Cardiac muscle cell (in vitro differentiated cells and primary cell): ENCODE measurements around the gene ANKFY1. TPM values are rescaled to one million over a fixed set of nuclear protein-coding genes. Genes with fewer than 3 reads are reported as not detected.

ENCODE experiments used
- DNase-seq, 2 donors: peaks; one replicate each; pipeline versions ENCODE4 v3.0.0 to v3.0.0-alpha.2; 2010 to 2017; ENCODE audit warnings: low read depth in 1 of 2, low spot score in 1 of 2
- H3K27ac ChIP-seq: fragments of 200-600 bp; sonication (generic); 2 replicates; pipeline ENCODE4 v1.5.1; 2016
- H3K27me3 ChIP-seq: fragments of 200-600 bp; sonication (generic); 2 replicates; pipeline ENCODE4 v1.6.0; 2016; ENCODE audit warnings: control low read depth
- H3K36me3 ChIP-seq: fragments of 200-600 bp; sonication (generic); 2 replicates; pipeline ENCODE4 v1.5.1; 2016; ENCODE audit warnings: control low read depth
- H3K4me1 ChIP-seq: fragments of 200-600 bp; sonication (generic); 2 replicates; pipeline ENCODE4 v1.8.1; 2017; ENCODE audit warnings: low read depth, mild to moderate bottlenecking, mixed run types
- H3K4me3 ChIP-seq: fragments of 200-600 bp; sonication (generic); 2 replicates; pipeline ENCODE4 v1.5.1; 2016; ENCODE audit warnings: mild to moderate bottlenecking
- H3K9me3 ChIP-seq: fragments of 200-600 bp; sonication (generic); 2 replicates; pipeline ENCODE4 v1.5.1; 2017; ENCODE audit warnings: low read depth, mild to moderate bottlenecking, control low read depth
- CTCF ChIP-seq: IDR thresholded peaks from 2 replicates; pipeline ENCODE4 v1.5.1; 2012; ENCODE audit warnings: low read depth, mild to moderate bottlenecking, low read length
- polyA plus RNA-seq: library from polyadenylated mRNA; unstranded; fragments of >200 nt; fragmentation: Nextera tagmentation; extraction: Ambion mirVana; gene quantifications from 2 replicates; pipeline ENCODE4 v1.2.1, GENCODE V29; 2016
- total RNA-seq: library from RNA; depleted of rRNA; stranded (reverse); fragments of >200 nt; gene quantifications from 2 replicates; pipeline ENCODE4 v1.2.3, GENCODE V29; 2016

Gene ANKFY1
- total and polyA plus RNA-seq, 2 experiments from 2014 or later = 19.5 to 29.0 TPM

DNA sequence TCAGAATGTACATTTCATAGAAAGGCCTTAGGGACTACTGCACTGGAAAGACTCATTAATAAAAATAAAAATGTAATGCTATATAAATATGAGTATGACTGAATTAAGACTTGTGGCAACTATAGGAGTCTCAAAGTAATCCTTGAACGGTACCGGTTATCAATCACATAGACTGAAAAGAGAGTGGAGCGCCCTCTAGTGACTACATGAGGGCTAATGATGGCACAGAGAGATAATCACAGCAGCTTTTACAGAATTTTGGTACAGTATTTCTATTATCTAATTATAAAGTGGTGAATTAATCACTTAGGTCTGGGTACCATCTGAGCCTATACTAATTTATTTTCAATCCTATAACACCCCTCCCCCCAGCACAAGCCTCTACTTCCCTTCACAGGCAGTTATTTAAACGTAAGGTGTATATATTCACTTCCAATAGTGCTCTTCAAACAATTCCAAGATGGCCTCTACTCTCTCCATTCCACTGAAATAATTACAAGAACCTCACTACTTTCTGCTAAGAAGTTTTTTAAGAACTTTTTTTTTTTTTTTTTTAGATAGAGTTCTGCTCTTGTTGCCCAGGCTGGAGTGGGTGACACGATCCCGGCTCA is 40.7 kb upstream of the ANKFY1 start:
- peak; percentile 61 to 64 for DNase-seq
- peaks cover 7% of the 10 kb centered on the region for H3K4me1 ChIP-seq
- H3K4me3 ChIP-seq = no peak overlapping the region
- TF ChIP-seq CTCF = peak; percentile 74
- no peaks in the 10 kb centered on the region for H3K27me3 ChIP-seq
- H3K36me3 ChIP-seq = no peaks in the 10 kb centered on the region
- no peaks in the 10 kb centered on the region for H3K9me3 ChIP-seq
- H3K27ac ChIP-seq = peak overlapping the region; percentile 77

- peak overlapping the region; percentile 34 for H3K27ac ChIP-seq
- H3K9me3 ChIP-seq = no peaks in the 10 kb centered on the region
- peaks cover 21% of the 10 kb centered on the region for H3K4me1 ChIP-seq
- DNase-seq = no peak
- H3K4me3 ChIP-seq = no peak overlapping the region
- TF ChIP-seq CTCF = no peak
- H3K36me3 ChIP-seq = no peaks in the 10 kb centered on the region
- no peaks in the 10 kb centered on the region for H3K27me3 ChIP-seq
Observed at GRCh38 chr17:4301066-4301465, 37.3 kb upstream of the ANKFY1 start.

DNA sequence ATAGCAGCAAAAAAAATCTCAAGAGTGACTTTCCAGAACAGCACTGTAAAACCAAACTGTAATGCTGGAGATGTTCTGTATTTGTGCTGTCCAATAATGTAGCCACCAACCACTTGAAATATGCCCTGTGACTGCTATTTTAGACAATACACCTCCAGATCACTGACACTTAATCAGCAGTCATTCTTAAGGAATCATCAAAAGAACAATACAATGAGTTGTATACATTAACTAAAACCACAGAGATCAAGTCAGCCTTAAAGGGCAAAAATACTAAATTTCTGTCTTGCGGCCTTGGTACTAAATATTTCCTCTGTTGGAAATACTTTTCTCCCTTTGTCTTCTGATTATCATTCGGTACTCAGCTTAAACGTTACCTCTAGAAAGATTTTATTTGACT is 33.6 kb upstream of the ANKFY1 start:
- peaks cover 21% of the 10 kb centered on the region for H3K4me1 ChIP-seq
- no peak for TF ChIP-seq CTCF
- H3K4me3 ChIP-seq = no peak overlapping the region
- H3K9me3 ChIP-seq = no peaks in the 10 kb centered on the region
- DNase-seq = no peak
- no peaks in the 10 kb centered on the region for H3K27me3 ChIP-seq
- H3K27ac ChIP-seq = peak overlapping the region; percentile 14
- H3K36me3 ChIP-seq = no peaks in the 10 kb centered on the region

DNA sequence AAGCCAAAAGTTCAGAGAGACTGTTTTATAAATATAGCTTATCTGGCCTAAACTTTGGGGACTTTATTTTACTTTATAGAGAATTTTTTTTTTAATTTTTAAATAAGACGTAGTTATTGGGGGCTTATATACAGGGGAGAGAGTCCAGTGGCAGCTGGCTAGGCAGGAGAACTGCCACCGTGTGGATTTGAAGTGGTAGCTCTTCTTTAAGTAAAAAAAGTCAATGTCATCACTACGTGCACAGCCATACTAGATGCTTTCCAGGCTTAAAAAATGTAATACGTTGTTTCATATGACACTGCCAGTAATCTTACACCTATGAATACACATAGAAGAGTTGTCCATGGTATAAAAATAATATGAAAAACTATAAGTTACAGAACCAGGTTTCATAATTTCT is 31.9 kb upstream of the ANKFY1 start:
- no peak for DNase-seq
- Histone ChIP-seq H3K36me3 (no peaks in the 10 kb centered on the region), H3K4me3 (no peak overlapping the region), H3K27me3 (no peaks in the 10 kb centered on the region), H3K27ac (peak overlapping the region; percentile 14), H3K9me3 (no peaks in the 10 kb centered on the region), H3K4me1 (peaks cover 21% of the 10 kb centered on the region)
- no peak for TF ChIP-seq CTCF

DNA sequence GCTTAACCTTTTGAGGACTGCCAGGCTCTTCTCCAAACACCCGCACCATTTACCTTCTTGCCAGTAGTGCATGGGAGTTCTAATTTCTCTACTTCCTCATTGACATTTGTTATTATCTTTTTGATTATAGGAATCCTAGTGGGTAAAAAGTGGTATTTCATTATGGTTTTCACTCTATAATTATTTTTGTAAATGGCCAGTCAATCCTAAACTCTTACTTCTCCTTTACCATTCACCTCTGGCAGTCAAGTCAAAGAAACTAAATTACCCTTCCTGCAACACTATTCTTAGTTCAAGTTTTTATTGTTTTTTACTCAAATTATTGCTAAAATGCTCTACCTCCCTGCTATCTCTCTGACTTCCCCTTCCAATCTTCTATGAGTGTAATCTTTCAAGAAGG is 29.8 kb upstream of the ANKFY1 start:
- TF ChIP-seq CTCF = no peak
- no peak overlapping the region for H3K27ac ChIP-seq
- peaks cover 12% of the 10 kb centered on the region for H3K36me3 ChIP-seq

GRCh38 chr17:4287710-4288109 is 23.9 kb upstream of the ANKFY1 start:
- DNase-seq = no peak
- Histone ChIP-seq H3K9me3 (no peaks in the 10 kb centered on the region), H3K27me3 (no peaks in the 10 kb centered on the region), H3K27ac (no peak overlapping the region), H3K4me3 (no peak overlapping the region), H3K36me3 (peaks cover 13% of the 10 kb centered on the region), H3K4me1 (no peaks in the 10 kb centered on the region)
- TF ChIP-seq CTCF = no peak

More for the DNA sequence above, 29.8 kb upstream of the ANKFY1 start:
- no peaks in the 10 kb centered on the region for H3K27me3 ChIP-seq
- no peaks in the 10 kb centered on the region for H3K9me3 ChIP-seq
- peaks cover 20% of the 10 kb centered on the region for H3K4me1 ChIP-seq
- DNase-seq = no peak
- no peak overlapping the region for H3K4me3 ChIP-seq
